ENCODE results near the gene TLCD1.
A peak's percentile ranks its signal among the peaks of the same experiment; 100 is the strongest.

TLCD1 gene

GRCh38 chr17:28717578-28718332 is 8.3 kb downstream of the TLCD1 start, which contains the start of gene RAB34:
Gene RAB34 (minus strand): TSS chr17:28717868. CDS start chr17:28717266, 602 bp downstream.
- peaks cover 52% of the 10 kb centered on the region for H3K36me3 Mint-ChIP-seq (ENCODE audit: low read depth)
- peak; percentile 94 for DNase-seq
- H3K9me3 Mint-ChIP-seq: no peaks in the 10 kb centered on the region
- H3K27me3 Mint-ChIP-seq (ENCODE audit: low read depth, poor library complexity): peaks cover 8% of the 10 kb centered on the region
- peak; percentile 53 for TF ChIP-seq CTCF (IDR thresholded peaks at IDR 0.05)
- H3K27ac Mint-ChIP-seq: peak within 1 kb of the TSS; percentile 100
- peaks cover 76% of the 10 kb centered on the region for H3K4me1 Mint-ChIP-seq
- peak within 1 kb of the TSS; percentile 85 for H3K4me3 Mint-ChIP-seq

GRCh38 chr17:28716740-28717577 is 9.1 kb downstream of the TLCD1 start:
- H3K27me3 Mint-ChIP-seq (ENCODE audit: low read depth, poor library complexity): peaks cover 8% of the 10 kb centered on the region
- no peak for TF ChIP-seq CTCF (IDR thresholded peaks at IDR 0.05)
- peak overlapping the region; percentile 94 for H3K27ac Mint-ChIP-seq
- peaks cover 52% of the 10 kb centered on the region for H3K36me3 Mint-ChIP-seq (ENCODE audit: low read depth)
- peak overlapping the region; percentile 81 for H3K4me3 Mint-ChIP-seq
- H3K4me1 Mint-ChIP-seq: peaks cover 76% of the 10 kb centered on the region
- H3K9me3 Mint-ChIP-seq: no peaks in the 10 kb centered on the region
- DNase-seq: peak; percentile 58

GRCh38 chr17:28715217-28715616 is 10.8 kb downstream of the TLCD1 start:
- no peaks in the 10 kb centered on the region for H3K9me3 Mint-ChIP-seq
- no peak for DNase-seq
- H3K4me3 Mint-ChIP-seq: peak overlapping the region; percentile 81
- peak overlapping the region; percentile 59 for H3K27ac Mint-ChIP-seq
- TF ChIP-seq CTCF (IDR thresholded peaks at IDR 0.05): no peak
- H3K27me3 Mint-ChIP-seq (ENCODE audit: low read depth, poor library complexity): peaks cover 8% of the 10 kb centered on the region
- peaks cover 68% of the 10 kb centered on the region for H3K4me1 Mint-ChIP-seq
- peaks cover 37% of the 10 kb centered on the region for H3K36me3 Mint-ChIP-seq (ENCODE audit: low read depth)

GRCh38 chr17:28714281-28714680 is 11.8 kb downstream of the TLCD1 start:
- H3K4me3 Mint-ChIP-seq: no peak overlapping the region

GRCh38 chr17:28712705-28713415 is 13.2 kb downstream of the TLCD1 start:
- Mint-ChIP-seq H3K4me1 (peaks cover 57% of the 10 kb centered on the region), H3K27me3 (ENCODE audit: low read depth, poor library complexity) (peaks cover 3% of the 10 kb centered on the region), H3K36me3 (ENCODE audit: low read depth) (peaks cover 37% of the 10 kb centered on the region), H3K27ac (no peak overlapping the region), H3K9me3 (no peaks in the 10 kb centered on the region), H3K4me3 (peak overlapping the region; percentile 96)
- no peak for DNase-seq
- TF ChIP-seq CTCF (IDR thresholded peaks at IDR 0.05): no peak

More at GRCh38 chr17:28714281-28714680, 11.8 kb downstream of the TLCD1 start:
- peaks cover 32% of the 10 kb centered on the region for H3K36me3 Mint-ChIP-seq (ENCODE audit: low read depth)
- peaks cover 63% of the 10 kb centered on the region for H3K4me1 Mint-ChIP-seq
- DNase-seq: no peak
- no peak overlapping the region for H3K27ac Mint-ChIP-seq
- TF ChIP-seq CTCF (IDR thresholded peaks at IDR 0.05): no peak
- no peaks in the 10 kb centered on the region for H3K9me3 Mint-ChIP-seq
- H3K27me3 Mint-ChIP-seq (ENCODE audit: low read depth, poor library complexity): peaks cover 3% of the 10 kb centered on the region

All from nephron progenitor cell (in vitro differentiated cells).